WI38 (cell line): ENCODE data around the gene CCDC172.
"Not testable (repeated sequence)": the region's sequence is repeated elsewhere in the genome, so short reads cannot be mapped to it uniquely, and the experiment has no call there.

Experiments used
- H3K4me3 ChIP-seq: 2 replicates; pipeline ENCODE4 v1.5.1; 2011; ENCODE audit warnings: low read depth, mild to moderate bottlenecking, control low read depth, low read length
- TF ChIP-seq, protein P1 (sequence below): IDR thresholded peaks from 2 replicates; pipeline ENCODE4 v1.5.1; 2012; ENCODE audit warnings: low read depth, mild to moderate bottlenecking, control low read depth, low read length

The CCDC172 gene

DNA sequence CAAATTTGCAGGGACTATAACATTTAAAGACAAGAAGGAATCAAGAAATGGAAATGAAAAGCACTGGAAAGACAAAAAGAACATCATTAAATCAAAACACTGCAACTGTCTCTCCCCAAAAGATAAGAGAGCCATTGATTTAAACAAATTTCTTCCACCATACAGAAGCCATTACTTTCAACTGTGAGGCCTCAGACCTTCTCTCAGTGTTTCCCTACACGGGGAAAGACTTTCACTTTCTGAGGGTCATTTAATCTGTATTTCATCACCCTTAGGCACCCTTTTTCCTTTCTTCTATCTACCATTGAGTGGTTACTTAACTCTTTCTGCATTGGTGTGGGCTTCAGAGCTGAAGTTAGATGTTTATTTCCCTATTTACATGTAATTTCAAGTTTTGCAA, 47.5 kb downstream of the CCDC172 start:
- H3K4me3 ChIP-seq, result no peak overlapping the region
- TF ChIP-seq, protein P1, sequence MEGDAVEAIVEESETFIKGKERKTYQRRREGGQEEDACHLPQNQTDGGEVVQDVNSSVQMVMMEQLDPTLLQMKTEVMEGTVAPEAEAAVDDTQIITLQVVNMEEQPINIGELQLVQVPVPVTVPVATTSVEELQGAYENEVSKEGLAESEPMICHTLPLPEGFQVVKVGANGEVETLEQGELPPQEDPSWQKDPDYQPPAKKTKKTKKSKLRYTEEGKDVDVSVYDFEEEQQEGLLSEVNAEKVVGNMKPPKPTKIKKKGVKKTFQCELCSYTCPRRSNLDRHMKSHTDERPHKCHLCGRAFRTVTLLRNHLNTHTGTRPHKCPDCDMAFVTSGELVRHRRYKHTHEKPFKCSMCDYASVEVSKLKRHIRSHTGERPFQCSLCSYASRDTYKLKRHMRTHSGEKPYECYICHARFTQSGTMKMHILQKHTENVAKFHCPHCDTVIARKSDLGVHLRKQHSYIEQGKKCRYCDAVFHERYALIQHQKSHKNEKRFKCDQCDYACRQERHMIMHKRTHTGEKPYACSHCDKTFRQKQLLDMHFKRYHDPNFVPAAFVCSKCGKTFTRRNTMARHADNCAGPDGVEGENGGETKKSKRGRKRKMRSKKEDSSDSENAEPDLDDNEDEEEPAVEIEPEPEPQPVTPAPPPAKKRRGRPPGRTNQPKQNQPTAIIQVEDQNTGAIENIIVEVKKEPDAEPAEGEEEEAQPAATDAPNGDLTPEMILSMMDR, result no peak

DNA sequence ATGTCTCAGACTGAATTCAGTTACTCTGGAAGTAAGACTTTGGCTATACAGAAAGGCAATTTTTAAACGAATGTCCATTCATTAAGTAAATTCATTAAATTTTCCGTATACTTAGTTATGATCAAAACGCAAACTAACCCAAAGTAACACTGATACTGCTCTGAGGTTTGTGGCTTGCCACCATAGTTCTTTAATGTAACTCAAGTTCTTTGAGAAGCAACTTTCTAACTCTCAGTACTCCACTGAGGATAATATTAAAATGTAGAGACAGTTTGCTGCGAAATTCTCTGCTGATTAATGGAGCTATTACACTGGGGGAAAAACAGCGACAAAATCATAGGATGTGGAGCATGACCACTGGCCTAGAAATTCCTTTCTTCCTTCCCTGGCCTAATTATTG, 58.0 kb downstream of the CCDC172 start:
- TF ChIP-seq, protein P1, result no peak
- no peak overlapping the region for H3K4me3 ChIP-seq

DNA sequence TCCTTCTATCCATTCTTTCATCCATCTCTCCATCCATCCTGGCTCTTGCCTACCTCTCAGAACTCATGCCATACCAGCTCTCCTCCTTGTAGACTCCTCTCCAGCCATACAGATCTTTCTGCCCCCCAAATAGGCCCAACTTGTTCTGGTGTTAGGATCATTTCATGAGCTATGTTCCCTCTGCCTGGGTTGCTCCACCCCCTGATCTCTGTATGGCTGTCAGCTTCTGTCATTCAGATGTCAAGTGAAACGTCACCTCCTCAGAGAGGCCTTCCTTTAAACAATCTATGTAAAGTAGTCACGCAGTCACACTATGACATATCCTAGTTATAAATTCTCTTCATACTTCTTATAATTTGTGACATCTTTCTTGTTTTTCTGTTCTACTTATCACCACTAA, 61.1 kb downstream of the CCDC172 start:
- TF ChIP-seq, protein P1, result no peak
- H3K4me3 ChIP-seq, result no peak overlapping the region

DNA sequence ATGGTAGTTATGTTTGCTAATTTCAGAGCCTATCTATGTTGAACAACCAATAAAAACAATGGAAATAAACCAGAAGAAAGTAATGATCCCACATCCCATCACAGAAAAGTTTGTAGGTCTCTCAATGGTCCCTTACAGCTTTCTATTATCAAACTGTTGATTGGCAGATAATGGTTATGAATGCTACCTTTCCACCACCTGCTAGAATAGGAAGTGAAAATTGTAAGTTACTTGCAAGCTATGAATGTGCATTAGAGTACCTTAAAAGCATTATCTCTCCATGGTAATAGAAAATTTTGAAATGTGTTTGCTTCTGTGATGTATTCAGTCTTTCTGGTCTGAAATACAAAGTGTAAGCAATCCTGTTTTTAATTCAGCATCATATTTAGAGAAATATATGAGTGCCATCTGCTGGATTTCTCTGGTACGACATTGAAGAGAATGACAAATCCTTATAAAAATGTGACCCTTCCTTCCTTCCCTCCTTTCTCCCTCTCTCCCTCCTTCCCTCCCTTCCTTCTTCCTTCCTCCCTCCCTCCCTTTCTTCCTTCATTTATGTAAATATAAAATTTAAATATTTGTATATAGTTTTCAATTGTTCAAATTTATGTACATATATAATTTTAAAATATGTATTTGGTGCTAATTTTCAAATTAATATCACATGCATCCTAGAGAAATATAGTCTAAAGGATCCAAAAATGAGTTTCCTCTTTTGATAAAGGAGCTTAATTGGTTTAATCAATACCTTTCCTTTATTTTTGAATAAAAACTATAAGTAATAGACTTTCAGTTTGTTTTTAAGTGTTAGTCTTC, 62.0 kb downstream of the CCDC172 start:
- H3K4me3 ChIP-seq, result no peak overlapping the region
- TF ChIP-seq, protein P1, result peak; percentile 8; the same call in 1 of the 2 replicates

DNA sequence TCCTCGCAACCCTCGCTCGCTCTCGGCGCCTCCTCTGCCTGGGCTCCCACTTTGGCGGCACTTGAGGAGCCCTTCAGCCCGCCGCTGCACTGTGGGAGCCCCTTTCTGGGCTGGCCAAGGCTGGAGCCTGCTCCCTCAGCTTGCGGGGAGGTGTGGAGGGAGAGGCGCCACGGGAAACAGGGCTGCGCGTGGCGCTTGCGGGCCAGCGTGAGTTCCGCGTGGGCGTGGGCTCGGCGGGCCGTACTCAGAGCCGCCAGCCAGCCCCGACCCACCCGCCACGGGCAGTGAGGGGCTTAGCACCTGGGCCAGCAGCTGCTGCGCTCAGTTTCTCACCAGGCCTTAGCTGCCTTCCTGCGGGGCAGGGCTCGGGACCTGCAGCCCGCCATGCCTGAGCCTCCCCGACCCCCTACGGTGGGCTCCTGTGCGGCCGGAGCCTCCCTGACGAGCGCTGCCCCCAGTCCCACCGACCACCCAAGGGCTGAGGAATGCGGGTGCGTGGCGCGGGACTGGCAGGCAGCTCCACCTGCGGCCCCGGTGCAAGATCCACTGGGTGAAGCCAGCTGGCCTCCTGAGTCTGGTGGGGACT, 69.1 kb downstream of the CCDC172 start:
- not testable (repeated sequence) for H3K4me3 ChIP-seq

DNA sequence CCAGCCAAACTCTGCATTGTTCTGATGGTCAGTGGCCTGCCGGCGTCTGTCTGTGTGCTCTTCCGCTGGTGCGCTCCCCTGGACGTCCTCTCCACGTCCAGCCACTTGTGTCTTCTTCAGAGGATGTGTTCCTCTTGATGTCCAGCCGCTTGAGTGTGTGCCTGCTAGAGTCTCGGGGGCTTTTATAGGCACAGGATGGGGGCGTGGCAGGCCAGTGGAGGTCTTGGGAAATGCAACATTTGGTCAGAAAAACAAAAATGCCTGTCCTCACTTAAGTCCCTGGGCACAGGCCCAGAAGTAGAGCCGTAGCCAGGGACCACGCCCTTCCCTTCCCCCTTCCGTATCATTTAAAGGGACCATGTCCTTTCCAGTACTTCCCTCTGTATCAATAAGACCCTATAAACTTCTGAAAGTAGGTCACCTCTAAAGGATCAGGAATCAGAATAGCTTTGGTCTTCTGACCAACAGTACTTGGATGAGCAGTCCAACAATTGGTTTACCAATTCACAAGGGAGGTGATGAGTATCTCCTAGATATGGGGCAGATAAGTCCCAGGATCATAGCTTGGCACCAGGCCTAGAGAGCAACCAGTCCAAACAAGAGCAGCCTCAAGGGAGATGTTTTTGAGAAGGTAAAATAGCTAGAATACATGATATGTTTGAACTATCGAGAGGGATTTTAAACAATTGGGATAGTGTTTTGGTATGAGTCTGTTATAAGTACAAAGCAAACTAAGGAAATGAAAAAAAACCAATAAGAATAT, 71.2 kb downstream of the CCDC172 start:
- H3K4me3 ChIP-seq, result no peak overlapping the region
- TF ChIP-seq, protein P1, result no peak

DNA sequence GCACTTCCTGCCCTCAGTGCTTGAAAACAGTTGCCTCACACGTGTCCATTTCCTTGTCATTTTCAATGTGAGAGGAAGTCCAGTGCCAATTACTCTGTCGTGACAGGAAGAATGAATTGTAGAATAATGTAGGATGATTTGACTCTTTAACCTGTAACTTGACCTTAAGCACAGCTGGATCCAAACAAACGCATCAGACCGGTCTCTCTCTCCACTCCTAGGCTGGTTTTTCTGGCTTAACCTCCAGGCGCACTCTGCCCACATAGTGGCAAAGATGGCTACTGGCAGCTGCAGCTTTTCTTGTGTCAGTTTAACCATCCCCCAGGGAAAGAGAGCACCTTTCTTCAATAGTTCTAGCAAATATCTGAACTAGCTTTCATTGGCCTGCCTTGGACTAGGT, 74.0 kb downstream of the CCDC172 start:
- H3K4me3 ChIP-seq, result no peak overlapping the region

More for the DNA sequence above, 74.0 kb downstream of the CCDC172 start:
- TF ChIP-seq, protein P1, result no peak
